ENCODE measurements around the gene PAIP2.
"Not testable (repeated sequence)": the region's sequence is repeated elsewhere in the genome, so short reads cannot be mapped to it uniquely, and the experiment has no call there.

Gene PAIP2

DNA sequence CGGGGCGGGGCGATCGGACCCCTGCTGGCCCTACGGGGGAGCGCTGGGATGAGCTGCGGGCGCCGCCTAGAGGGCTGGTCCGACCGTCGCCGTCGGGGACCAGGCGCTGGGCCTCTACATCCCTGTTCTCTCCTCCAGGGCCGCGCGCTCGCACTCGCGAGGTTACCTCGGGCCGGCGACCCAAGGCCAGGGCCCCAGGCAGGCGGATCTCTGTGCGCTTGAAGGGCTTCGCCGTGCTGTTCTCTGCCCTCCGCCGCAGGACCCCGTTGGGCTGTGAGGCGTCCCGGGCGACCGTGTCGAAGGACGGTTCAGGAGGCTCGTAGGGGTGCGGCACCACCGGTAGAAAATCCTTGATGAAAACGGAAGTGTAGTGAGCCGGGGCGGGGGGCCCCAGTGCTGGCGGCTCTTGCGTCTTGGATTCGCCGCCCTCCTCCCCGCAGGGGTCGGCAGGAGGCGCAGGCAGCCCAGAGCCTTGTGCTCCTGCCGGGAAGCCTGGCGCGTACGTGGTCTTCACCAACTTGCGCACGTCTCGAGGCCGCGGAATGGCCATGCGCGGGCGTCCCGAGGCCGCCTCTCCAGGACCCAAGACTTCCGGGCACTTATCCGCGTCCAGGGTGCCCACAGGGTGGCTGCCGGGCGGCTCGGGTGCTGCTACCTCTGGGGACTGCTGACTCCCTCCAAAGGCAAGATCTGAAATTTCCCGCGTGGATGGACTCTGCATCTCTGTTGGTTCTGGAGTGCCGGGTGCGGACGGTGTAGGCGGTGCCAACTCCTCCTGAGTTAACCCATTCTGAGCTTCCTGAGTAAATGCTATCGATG, 51.2 kb downstream of the PAIP2 start:
- peak; percentile 70 for DNase-seq (ENCODE audit: low spot score)

DNA sequence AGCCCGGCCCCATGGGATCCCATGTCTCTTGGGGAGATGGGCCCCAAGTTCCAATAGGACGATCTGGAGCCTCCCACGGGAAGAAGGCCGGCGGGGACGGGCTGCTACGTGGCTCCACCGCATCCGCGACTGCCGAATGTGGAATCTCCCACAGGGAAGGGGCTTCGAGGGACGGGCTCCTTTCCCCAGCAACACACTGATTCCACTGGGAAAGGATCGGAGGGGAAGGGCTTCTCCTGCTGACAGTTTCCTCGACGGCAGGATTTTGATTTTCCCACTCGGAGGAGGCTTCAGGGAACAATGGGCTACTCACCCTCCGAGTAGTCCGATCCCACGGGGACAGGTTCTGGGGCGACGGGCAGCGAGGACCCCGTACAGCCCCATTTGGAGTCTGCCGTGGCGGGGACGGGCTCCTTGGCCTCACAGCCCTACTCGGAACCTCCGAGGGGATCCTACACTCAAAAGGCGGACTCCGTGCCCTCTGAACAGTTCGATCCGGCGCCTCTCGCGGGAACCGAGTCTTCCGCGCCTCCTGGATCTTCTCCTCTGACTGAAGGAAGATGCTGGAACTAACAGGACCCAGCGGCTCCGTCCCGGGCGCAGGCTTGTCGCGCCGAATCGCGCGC, 52.0 kb downstream of the PAIP2 start:
- DNase-seq (ENCODE audit: low spot score) = no peak

DNA sequence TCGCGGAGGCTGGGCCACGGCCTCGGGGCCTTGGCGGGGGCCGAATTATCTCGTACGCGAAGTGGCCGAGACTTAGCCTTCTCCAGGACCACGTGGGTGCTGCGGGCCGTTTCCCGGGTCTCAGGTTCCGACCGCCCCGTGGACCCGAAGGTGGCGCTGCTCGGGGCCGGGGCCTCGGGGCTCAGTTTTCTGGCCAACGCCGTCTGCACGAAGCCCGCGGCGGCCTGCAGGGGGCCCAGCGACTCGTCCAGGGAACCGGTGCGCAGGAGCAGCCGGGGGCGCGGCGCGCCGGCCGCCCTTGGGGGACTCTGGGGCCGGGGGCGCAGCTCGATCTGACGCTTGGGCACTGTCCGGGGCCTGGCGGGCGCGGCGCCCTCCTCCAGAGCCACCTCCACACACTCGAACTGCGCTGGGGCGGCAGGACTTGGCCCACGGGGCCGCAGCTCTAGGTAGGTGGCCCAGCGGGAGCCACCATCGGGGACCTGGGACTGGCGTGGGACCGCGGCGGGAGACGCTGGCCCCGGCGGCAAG, 52.5 kb downstream of the PAIP2 start:
- DNase-seq (ENCODE audit: low spot score) = peak; percentile 59

DNA sequence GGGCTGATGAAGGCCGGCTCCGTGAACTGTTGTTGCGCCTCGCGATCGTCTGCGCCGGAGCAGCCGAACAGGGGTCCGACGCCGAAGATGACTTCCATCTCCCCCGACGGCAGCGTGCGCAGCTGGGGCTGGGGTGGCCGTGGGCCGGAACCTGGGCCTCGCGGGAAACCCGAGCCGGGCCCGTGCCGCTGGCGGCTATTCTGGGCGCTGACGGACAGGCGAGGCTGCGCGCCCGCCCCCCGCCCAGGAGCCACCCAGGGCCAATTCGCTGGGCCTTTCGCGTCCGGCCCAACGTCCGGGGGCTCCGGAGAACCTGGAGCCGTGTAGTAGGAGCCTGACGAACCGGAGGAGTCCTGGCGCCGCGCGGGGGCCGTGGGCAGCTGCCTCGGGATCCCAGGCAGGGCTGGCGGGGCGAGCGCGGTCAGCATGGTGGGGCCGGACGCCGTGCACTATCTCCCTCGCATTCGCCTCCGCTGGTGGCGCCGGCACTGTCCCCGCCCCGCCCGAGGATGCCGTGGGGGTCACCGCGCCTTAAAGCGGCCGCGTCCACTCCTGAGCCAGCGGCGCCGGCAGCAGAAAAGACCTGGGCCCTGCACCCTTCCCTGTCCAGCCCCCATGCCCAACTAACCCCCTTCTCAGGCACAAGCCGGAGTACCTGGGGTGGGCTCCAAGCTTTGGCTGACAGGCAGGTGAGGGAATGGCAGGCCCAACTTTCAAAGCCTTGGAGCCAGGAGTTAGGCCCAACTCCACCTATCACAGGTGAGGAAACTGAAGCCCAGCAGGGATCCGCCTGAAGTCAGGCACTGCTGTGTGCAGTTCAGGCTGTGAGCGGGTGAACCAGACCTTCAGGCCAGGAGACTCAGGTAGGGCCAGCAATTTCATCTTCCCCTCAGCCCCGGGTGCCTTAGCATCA, 53.3 kb downstream of the PAIP2 start, which contains the start of gene PROB1:
TSS of gene PROB1 (minus strand) at position 451 of the 913 bp plus-strand sequence. CDS start at position 428, 23 bp downstream.
- peak; percentile 61 for DNase-seq (ENCODE audit: low spot score)

DNA sequence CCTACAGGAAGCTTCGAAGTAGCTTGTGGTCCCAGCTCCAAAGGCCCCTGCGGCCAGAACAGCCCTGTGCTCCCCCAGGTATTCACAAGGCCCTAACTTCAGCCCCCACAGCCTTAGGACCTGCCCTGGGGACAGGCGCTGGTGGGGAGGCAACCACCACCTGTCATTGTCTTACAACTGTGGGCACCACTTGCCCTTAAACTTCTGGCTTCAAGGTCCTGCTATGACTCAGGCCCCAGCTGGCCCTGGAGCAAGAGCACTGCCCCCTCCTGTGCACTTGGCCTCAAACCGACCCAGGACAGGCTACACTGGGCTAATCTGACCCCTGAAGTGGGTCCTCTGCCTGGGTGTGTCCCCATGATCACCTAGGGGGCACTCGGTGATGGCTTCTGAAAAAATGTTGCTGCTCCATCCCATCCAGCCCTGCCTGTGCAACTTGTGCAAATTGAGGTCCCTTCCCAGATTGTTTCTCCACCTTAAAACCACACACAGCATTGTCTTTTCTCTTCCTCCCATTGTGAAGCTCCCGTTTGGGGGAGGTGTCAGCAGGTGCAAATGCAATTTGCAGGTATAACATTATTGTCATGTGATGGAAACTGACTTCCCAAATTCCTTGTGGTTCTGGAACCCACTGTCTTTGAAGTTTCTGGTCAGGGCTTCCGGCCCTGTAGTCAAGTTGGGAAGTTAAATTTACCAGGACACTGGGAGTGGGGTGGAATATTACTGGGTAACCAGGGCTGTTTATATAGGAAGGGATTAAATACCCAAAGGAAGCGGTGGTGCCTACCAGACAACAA, 54.4 kb downstream of the PAIP2 start:
- DNase-seq (ENCODE audit: low spot score) = no peak

DNA sequence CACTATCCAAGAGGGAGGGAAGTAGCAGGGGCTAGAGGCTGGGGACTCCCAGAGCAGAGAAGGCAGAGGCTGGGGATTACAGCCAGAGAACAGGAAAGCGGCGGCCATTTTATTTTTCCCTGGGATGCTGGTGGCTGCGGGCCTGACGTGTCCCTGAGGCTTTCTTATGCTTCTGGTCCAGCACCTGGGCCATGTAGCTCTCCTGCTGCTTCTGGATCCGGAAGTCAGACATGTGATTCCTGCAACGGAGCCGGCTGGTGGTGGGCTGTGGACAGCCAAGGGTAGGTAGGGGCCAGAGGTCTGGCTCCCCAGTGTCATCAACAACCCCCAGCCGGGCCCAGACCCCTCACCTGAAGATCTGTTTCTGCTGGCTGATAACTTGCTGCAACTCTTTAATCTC, 55.0 kb downstream of the PAIP2 start:
- no peak for DNase-seq (ENCODE audit: low spot score)

DNA sequence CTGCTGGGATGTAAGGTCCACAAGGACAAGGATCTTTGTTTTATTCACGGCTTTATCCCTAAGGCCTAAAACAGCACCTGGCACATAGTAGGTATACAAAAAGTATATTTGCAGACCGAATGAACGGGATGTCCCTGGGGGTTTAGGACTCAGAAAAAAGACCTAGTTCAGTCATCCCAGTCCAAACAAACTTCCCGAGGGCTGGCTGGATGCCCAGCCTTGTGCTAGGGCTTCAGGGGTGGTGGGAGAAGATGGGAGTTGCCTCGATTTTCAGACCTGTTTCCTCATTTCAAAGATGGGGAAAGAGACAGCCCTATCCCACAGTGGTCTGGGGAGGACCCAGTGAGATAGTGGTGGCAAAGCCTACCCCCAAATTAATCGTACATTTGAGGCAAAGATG, 56.3 kb downstream of the PAIP2 start:
- DNase-seq (ENCODE audit: low spot score) = no peak

DNA sequence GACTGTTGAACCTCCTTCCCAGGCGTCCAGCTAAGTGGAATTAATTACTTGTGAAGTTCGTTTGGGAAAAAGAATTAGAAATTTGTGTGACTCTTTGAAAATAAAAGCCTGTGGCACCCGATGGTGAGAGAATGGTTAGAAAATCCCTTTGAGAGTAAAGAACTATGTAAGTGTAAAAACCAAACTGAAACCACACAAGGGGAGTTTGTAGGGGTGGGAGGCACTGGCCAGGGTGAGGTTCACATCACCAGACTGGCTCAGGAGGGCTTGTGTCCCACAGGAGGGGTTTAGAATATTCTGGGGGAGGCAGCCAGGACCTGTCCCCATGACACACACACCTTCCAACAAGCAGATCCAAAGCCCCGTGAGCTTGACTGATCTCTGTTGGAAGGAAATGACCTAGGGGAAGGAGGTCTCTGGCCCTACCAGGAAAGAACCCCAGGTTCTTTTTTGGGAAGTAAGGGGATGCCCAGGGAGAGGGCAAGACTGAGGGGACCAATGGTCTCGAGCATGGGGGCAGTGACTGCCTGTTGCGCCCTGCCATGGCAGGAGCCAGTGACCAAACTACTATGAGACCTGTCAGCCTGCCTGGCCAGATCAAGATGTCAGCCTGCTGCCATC, 58.0 kb downstream of the PAIP2 start:
- DNase-seq (ENCODE audit: low spot score) = no peak

DNA sequence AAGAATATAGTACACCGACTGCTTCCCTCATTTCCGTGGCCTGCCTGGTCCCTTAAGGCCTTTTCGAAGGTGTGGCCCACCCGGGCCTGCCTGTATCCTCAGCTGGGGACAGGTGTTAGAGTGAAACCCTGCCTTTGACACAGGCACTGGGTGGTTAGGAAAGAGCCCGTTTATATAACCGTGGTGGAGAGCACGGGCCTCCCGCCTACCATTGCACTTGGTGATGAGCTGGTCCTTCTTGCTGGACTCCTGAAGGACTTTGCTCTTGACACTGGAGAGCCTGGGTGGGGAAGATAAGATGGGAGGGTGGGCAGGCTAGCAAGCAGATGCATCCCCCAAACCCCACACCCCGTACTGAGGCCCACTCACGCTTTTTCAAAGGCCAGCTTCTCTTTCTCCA, 59.9 kb downstream of the PAIP2 start:
- no peak for DNase-seq (ENCODE audit: low spot score)

DNA sequence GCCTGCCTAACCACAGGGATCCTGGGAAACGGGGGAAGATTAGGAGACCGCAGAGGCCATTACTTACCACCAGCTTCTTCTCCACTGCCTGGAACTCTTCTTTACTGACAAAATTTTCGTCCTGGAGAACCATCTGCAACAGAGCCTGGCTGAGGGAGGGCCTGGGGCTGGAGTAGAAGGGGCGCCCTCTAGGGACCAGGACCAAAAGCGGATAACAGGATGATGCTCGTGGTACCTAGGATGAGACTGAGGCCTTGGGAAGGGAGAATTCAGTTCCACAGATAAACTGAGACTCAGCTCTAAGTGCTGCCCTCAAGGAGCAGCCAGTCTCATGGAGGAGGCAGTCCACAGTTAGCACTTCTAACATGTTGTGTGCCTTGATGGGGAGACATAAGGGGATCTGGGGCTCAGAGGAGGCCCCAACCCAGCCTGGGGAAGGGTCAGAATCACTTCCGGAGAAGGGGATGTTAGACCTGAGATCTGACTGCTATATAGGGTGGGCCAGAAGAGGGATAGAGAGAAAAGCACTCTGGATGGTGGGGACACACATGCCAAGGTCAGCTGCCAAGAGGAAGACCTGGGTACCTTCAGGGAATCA, 61.0 kb downstream of the PAIP2 start:
- DNase-seq (ENCODE audit: low spot score) = no peak

DNA sequence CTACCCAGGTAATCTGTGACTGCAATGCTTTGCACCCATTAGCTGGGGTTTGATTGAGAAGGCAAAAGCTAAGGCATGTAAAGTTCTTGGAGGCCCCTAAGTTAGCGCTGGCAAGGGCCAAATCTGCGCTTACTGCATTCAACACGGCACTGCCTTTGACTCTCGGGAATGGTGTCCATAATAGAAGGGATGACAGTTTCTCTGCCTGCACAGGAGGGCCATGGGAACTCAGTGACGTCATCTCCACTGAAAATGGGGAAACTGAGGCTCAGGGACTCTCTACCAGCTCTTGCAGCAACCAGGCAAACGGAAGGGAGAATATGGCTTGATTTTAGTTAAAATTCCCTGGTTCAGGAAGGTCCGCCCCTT, 61.7 kb downstream of the PAIP2 start:
- no peak for DNase-seq (ENCODE audit: low spot score)

DNA sequence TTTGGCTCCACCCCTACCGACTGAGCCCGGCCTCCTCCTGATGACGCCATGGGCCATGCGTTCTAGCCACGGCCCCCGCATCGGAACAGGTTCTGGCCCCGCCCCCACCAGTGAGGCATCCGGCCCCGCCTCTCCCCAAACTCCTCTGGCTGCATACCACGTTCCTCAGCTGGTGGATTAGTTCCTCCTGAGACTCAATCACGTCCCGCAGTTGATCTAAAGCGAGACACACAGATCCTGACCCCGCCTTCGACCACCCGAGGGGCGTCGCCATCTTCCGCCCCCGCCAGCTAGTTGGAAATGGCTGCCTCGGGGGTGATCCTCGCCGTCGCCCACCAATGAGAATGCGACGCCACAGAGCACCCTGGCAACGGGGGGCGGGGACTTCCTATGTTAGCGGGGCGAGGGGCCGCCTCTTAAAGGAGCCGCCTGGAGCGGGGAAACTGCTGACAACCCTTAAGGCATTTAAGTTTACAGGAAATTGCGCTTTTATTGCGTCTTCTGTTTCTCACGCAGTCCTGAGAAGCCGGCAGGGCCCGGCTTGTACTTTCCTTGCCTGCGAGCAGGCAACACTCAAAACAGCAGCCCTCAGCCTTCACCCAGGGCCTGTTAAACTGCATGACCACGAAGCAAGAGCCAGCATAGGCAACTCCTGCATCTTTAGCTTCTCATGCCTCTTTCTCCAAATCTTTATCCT, 62.3 kb downstream of the PAIP2 start, which contains the start of gene SPATA24:
TSS of gene SPATA24 (minus strand) at position 303 of the 697 bp plus-strand sequence. CDS start at position 274, 29 bp downstream.
- DNase-seq (ENCODE audit: low spot score) = peak; percentile 98

DNA sequence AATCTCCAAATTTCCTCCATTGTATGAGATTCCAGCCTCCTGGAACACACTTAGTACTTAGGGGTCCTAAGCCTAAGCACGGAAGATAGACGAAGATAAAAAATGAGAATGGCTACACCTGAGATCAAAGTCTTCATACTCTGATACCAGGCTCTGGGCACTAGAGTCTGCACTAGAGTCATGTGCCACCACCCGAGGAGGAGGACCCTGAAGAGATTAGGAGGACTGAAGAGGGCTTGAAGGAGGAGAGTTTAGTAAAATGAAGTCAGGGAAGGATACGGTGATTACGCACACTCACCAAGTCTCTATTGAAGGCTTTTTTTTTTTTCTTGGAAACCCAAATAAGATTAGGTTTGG, 62.8 kb downstream of the PAIP2 start:
- no peak for DNase-seq (ENCODE audit: low spot score)

DNA sequence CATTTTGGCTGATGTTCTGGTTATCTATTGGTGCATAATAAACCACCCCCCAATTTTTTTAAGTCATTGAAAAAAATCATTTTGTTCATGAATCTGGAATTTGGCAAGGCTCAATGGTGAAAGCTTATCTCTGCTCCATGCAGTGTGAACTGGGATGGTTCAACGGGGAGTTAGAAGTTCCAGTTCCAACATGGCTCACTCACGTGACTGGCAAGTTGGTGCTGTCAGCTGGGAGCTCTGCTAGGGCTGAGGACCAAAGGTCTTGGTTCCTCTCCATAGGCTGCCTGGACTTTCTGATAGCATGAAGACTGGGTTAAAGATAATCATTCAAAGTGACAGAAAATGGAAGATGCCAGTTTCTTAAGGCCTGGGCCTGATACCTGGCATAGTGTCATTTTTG, 65.3 kb downstream of the PAIP2 start:
- no peak for DNase-seq (ENCODE audit: low spot score)

DNA sequence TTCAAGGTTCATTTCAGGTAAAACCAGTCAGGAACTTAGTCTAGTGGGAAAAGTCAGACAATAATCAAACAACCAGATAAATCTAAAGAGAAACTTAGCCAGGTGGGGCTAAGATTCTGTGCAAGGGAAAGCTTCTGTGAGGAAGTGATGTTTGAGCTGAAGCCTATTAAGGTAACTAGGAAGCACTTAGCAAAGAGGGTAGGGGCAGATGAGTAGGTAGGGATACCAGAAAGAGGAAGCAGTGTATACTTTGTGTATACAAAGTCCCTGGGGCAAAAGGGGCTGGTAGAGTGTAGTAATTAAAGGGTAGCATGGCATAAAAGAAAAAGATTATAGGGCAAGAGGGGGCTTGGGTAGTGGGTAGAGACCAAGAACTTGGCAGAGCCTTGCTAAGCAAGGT, 65.9 kb downstream of the PAIP2 start:
- DNase-seq (ENCODE audit: low spot score) = no peak

DNA sequence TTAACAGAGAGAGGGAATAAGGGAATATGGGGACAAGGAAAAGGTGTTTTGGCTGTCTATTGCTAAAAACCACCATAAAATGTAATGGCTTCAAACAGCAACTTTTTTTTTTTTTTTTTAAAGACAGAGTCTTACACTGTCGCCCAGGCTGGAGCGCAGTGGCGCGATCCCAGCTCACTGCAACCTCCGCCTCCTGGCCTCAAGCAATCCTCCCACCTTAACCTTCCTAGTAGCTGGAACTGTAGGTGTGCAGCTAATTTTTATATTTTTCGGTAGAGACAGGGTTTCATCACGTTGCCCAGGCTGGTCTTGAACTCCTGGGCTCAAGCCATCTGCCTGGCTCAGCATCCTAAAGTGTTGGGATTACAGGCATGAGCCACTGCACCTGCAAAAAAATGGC, 66.5 kb downstream of the PAIP2 start:
- no peak for DNase-seq (ENCODE audit: low spot score)

DNA sequence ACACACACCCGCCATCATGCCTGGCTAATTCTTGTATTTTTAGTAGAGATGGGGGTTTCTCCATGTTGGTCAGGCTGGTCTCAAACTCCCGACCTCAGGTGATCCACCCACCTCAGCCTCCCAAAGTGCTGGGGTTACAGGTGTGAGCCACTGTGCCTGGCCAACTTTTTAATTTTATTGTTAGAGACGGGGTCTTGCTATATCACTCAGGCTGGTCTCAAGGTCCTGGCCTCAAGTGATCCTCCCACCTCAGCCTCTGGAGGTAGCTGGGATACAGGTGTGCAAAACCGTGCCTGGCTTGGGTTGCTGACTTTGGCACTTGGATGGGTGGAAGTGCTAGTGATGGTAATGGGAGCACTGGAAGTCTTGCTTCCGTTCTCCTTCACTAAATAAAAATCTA, 67.5 kb downstream of the PAIP2 start:
- not testable (repeated sequence) for DNase-seq (ENCODE audit: low spot score)

DNA sequence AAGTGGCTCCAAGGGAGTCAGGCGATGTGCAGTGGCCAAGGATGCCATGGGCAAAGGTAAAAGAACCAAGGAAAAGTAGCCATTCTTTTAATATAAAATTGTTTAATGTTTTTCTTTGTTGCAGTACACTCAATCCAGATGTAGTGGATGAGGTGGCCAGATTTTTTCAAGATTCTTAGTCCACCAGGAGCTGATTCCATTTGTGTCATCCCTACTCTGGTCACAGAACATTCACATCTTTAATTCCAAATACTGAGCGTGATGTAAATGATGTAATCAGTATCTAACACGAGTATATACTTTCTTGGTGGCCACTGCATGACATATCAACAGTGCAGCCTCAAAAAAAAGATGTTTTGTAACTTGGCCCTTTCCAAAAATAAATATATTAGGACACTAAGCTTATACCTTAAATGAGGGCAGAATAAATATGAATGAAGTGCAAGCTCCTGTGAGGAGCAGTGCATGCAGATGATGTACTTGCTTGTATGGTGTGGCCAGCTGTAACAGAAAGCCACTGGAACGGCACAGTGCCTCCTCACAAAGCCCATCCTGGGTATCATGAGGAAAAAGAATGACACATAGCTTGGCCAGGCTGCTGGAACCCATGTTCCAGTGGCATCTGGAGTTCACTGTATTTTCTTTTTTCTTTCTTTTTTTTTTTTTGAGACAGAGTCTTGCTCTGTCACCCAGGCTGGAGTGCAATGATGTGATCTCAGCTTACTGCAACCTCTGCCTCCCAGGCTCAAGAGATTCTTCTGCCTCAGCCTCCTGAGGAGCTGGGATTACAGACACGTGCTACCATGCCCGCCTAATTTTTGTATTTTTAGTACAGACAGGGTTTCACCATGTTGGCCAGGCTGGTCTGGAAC, 68.7 kb downstream of the PAIP2 start:
- DNase-seq (ENCODE audit: low spot score) = no peak

Data from AG20443 (cell line).